Tibial artery (tissue), 4 donors: Measurements from ENCODE around the gene ACYP2.
A peak's percentile ranks its signal among the peaks of the same experiment; 100 is the strongest.

Experiments used
- DNase-seq, 2 donors: peaks; one replicate each; pipeline ENCODE4 v3.0.0-alpha.2; 2019
- H3K27ac ChIP-seq, 2 donors: fragments of 200-600 bp; sonication (generic) in 1 of 2; 1 replicate in 1 of 2; 2 replicates in 1 of 2; pipeline ENCODE4 v1.5.1; 2018 to 2019; ENCODE audit warnings: mild to moderate bottlenecking in 1 of 2
- H3K27me3 ChIP-seq, 2 donors: fragments of 200-600 bp; sonication (generic) in 1 of 2; one replicate each; pipeline versions ENCODE4 v1.5.1 to v1.6.0; 2016 to 2019
- H3K36me3 ChIP-seq, 3 donors: fragments of 200-600 bp; sonication (generic) in 2 of 3; one replicate each; pipeline ENCODE4 v1.5.1; 2016 to 2019; ENCODE audit warnings: mild to moderate bottlenecking in 2 of 3
- H3K4me1 ChIP-seq, 4 donors: fragments of 200-600 bp; sonication (generic) in 2 of 4; 1 replicate in 3 of 4; 2 replicates in 1 of 4; pipeline ENCODE4 v1.5.1; 2016 to 2019
- H3K4me3 ChIP-seq, 2 donors: fragments of 200-600 bp; sonication (generic) in 1 of 2; 1 replicate in 1 of 2; 2 replicates in 1 of 2; pipeline ENCODE4 v1.5.1; 2018 to 2019; ENCODE audit warnings: mild to moderate bottlenecking in 2 of 2
- H3K9me3 ChIP-seq, 3 donors: fragments of 200-600 bp; sonication (generic) in 1 of 3; one replicate each; pipeline ENCODE4 v1.5.1; 2016 to 2019
- intact Hi-C: fragments of 100-400 bp; cut with DNase I; formaldehyde crosslinking; loops from one replicate; pipeline ENCODE4 v1.15.0; 2023; ENCODE audit warnings: low total_unique reads
- TF ChIP-seq, protein P1 (sequence below), 2 experiments: fragments of 200-600 bp in 1 of 2; fragments of 450-650 bp in 1 of 2; IDR thresholded peaks; one replicate each; pipeline ENCODE4 v1.5.1; 2017 to 2019; ENCODE audit warnings: antibody characterized with exemption in 2 of 2, mild to moderate bottlenecking in 1 of 2, moderate library complexity in 1 of 2

ACYP2 gene

GRCh38 chr2:54325148-54325547 is 209.7 kb downstream of the ACYP2 start:
- intact Hi-C loops, result no loop called here
- no peak overlapping the region for H3K4me3 ChIP-seq
- no peaks in the 10 kb centered on the region for H3K27me3 ChIP-seq

DNA sequence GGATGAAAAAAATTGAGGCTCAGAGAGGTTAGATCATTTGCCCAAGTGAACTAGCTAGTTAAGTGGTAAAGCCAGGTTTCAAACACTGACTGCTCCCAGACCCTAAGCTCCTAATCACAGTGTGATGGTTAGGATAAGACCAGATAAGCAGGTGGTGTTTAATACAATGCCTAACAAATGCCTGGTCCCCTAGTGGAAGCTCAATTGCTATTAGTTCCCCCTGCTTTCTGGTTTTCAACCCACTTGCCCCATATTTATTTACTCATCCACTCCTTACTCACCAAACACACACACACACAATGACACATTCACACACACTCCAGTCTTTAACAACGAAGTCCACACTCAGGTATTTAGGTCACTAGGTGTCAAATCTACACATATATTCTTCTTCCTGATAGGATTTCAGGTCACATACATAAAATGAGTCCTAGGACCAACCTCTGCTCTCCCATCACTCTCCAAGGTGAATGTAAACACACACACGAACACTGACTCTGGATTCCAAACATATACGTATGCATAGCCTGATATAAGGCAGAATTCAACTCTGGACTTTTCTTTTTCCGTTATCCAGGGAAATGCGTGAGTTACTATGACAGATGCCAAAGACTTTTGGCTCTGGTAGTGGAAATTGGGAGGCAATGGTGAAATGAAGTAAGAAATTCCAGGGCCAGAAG is 214.2 kb downstream of the ACYP2 start:
- DNase-seq, result no peak
- peak overlapping the region; percentile 65 to 79 for H3K4me3 ChIP-seq
- TF ChIP-seq, protein P1, sequence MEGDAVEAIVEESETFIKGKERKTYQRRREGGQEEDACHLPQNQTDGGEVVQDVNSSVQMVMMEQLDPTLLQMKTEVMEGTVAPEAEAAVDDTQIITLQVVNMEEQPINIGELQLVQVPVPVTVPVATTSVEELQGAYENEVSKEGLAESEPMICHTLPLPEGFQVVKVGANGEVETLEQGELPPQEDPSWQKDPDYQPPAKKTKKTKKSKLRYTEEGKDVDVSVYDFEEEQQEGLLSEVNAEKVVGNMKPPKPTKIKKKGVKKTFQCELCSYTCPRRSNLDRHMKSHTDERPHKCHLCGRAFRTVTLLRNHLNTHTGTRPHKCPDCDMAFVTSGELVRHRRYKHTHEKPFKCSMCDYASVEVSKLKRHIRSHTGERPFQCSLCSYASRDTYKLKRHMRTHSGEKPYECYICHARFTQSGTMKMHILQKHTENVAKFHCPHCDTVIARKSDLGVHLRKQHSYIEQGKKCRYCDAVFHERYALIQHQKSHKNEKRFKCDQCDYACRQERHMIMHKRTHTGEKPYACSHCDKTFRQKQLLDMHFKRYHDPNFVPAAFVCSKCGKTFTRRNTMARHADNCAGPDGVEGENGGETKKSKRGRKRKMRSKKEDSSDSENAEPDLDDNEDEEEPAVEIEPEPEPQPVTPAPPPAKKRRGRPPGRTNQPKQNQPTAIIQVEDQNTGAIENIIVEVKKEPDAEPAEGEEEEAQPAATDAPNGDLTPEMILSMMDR (IDR thresholded peaks at IDR 0.05), result no peak
- peak overlapping the region; percentile 90 to 97 for H3K27ac ChIP-seq
- peaks cover 0 to 7% (median 0%) of the 10 kb centered on the region in 3 donors for H3K9me3 ChIP-seq
- H3K4me1 ChIP-seq, result peaks cover 0 to 16% (median 10%) of the 10 kb centered on the region in 4 donors
- no peaks in the 10 kb centered on the region for H3K27me3 ChIP-seq
- intact Hi-C loops, result loop anchor here (5.0 kb wide), 1 partner anchor 953 kb away; no protein-coding TSS in a partner anchor
- H3K36me3 ChIP-seq, result no peaks in the 10 kb centered on the region

More at GRCh38 chr2:54325148-54325547, 209.7 kb downstream of the ACYP2 start:
- TF ChIP-seq, protein P1 (IDR thresholded peaks at IDR 0.05), result no peak
- no peak for DNase-seq
- no peak overlapping the region for H3K27ac ChIP-seq
- peaks cover 0 to 9% (median 4%) of the 10 kb centered on the region in 4 donors for H3K4me1 ChIP-seq
- no peaks in the 10 kb centered on the region for H3K36me3 ChIP-seq
- H3K9me3 ChIP-seq, result peaks cover 0 to 7% (median 0%) of the 10 kb centered on the region in 3 donors

- intact Hi-C loops, result loop anchor here (5.0 kb wide), 1 partner anchor 952 kb away; no protein-coding TSS in a partner anchor
- Histone ChIP-seq H3K9me3 (no peaks in the 10 kb centered on the region), H3K4me1 (peaks cover 0 to 16% (median 10%) of the 10 kb centered on the region in 4 donors), H3K27me3 (no peaks in the 10 kb centered on the region), H3K27ac (peak overlapping the region; percentile 90 to 97), H3K36me3 (no peaks in the 10 kb centered on the region), H3K4me3 (peak overlapping the region; percentile 65 to 79)
- TF ChIP-seq, protein P1 (IDR thresholded peaks at IDR 0.05), result peak in 1 of 2 experiments; percentile 12
- peak; percentile 95 to 98 for DNase-seq
These were observed 214.9 kb downstream of the ACYP2 start for GRCh38 chr2:54330162-54330925.

GRCh38 chr2:54330926-54331835 is 215.8 kb downstream of the ACYP2 start:
- H3K27ac ChIP-seq, result peak overlapping the region; percentile 90 to 97
- TF ChIP-seq, protein P1 (IDR thresholded peaks at IDR 0.05), result no peak
- no peaks in the 10 kb centered on the region for H3K27me3 ChIP-seq
- H3K4me1 ChIP-seq, result peaks cover 0 to 21% (median 10%) of the 10 kb centered on the region in 4 donors
- no peaks in the 10 kb centered on the region for H3K36me3 ChIP-seq
- no peaks in the 10 kb centered on the region for H3K9me3 ChIP-seq
- DNase-seq, result no peak
- H3K4me3 ChIP-seq, result peak overlapping the region; percentile 65 to 79
- intact Hi-C loops, result loop anchor here (5.0 kb wide), 1 partner anchor 951 kb away; no protein-coding TSS in a partner anchor

GRCh38 chr2:54332386-54332785 is 217.0 kb downstream of the ACYP2 start:
- no peak overlapping the region for H3K27ac ChIP-seq
- H3K9me3 ChIP-seq, result no peaks in the 10 kb centered on the region
- no peaks in the 10 kb centered on the region for H3K27me3 ChIP-seq
- DNase-seq, result no peak
- intact Hi-C loops, result loop anchor here (5.0 kb wide), 1 partner anchor 950 kb away; no protein-coding TSS in a partner anchor
- no peak overlapping the region for H3K4me3 ChIP-seq
- TF ChIP-seq, protein P1 (IDR thresholded peaks at IDR 0.05), result no peak
- peaks cover 0 to 28% (median 14%) of the 10 kb centered on the region in 4 donors for H3K4me1 ChIP-seq
- no peaks in the 10 kb centered on the region for H3K36me3 ChIP-seq
